H1 (cell line): ENCODE measurements around the gene PSMC5. TPM values are rescaled to one million over a fixed set of nuclear protein-coding genes. Genes with fewer than 3 reads are reported as not detected.

Experiments
- BACH1 ChIP-seq: IDR thresholded peaks from 2 replicates; pipeline ENCODE4 v1.6.1; 2012; ENCODE audit warnings: low read length, improper control_type of control experiment
- CREB1 ChIP-seq: IDR thresholded peaks from 2 replicates; pipeline ENCODE4 v1.6.1; 2012; ENCODE audit warnings: inconsistent platforms
- HDAC2 ChIP-seq, 2 experiments: fragments of 300-600 bp in 1 of 2; sonication (generic) in 1 of 2; IDR thresholded peaks; 2 replicates each; pipeline ENCODE4 v1.6.1; 2011 to 2012; ENCODE audit warnings: low read depth in 2 of 2, low read length in 2 of 2, mild to moderate bottlenecking in 2 of 2, moderate library complexity in 2 of 2, borderline replicate concordance in 1 of 2, inconsistent platforms in 1 of 2
- JUN ChIP-seq: IDR thresholded peaks from 2 replicates; pipeline ENCODE4 v1.6.1; 2011; ENCODE audit warnings: low read depth, mild to moderate bottlenecking, improper control_type of control experiment, low read length
- PHF8 ChIP-seq: fragments of 200-600 bp; sonication (generic); conservative IDR thresholded peaks from 2 replicates; pipeline ENCODE4 v1.7.1; 2012; ENCODE audit warnings: low read depth, mild to moderate bottlenecking, inconsistent platforms, low read length, moderate library complexity
- polyA plus RNA-seq, 7 experiments: library from polyadenylated mRNA; depleted of rRNA in 3 of 7; stranded (reverse) in 5 of 7; unstranded in 2 of 7; fragments of >200 nt in 5 of 7; fragments of 200-250 nt in 2 of 7; gene quantifications; 1 replicate in 5 of 7; 2 replicates in 1 of 7; 4 replicates in 1 of 7; pipeline versions ENCODE4 v1.2.1 to v1.2.3, GENCODE V29; 2011 to 2013; ENCODE audit warnings: missing spikeins in 2 of 7, mixed read lengths in 2 of 7
- total RNA-seq: library from RNA; stranded (reverse); fragmentation: NEBNext Ultra II Directional; extraction: Animal tissue kit (Norgen Biotek cat#: 25700); gene quantifications from 2 replicates; pipeline ENCODE4 v1.2.1, GENCODE V29; 2021

The PSMC5 gene
- total and polyA plus RNA-seq, 2 of the 8 experiments (the other 6 are each of a cell fraction or from before 2014, with no cell fraction given), result 172 to 180 TPM

DNA sequence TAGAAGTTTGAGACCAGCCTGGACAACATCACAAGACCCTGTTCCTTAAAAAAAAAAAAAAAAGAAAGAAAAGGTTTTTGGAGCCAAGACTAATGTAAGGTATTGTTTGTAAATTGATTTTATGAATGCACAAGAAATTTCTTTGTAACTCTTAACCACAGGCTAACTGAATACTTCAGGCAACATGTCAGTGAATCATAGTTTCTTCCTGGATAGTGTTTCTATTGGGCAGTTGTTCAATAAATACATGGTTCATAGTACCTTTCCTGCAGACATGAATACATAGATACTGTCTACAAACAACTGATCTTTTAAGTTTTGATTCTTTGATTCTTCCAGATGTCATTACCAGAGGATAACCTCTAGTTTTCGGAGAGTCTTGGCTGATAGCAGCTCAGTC is 41.7 kb upstream of the PSMC5 start (continued):
- TF ChIP-seq BACH1 (no peak), CREB1 (no peak), JUN (no peak), PHF8 (no peak), HDAC2 (IDR thresholded peaks at IDR 0.05; ENCODE audit: borderline replicate concordance in 1 of 2, low read depth in 2 of 2, low read length in 2 of 2) (no peak)
